ENCODE results near the gene CD300LF.

The CD300LF gene

DNA sequence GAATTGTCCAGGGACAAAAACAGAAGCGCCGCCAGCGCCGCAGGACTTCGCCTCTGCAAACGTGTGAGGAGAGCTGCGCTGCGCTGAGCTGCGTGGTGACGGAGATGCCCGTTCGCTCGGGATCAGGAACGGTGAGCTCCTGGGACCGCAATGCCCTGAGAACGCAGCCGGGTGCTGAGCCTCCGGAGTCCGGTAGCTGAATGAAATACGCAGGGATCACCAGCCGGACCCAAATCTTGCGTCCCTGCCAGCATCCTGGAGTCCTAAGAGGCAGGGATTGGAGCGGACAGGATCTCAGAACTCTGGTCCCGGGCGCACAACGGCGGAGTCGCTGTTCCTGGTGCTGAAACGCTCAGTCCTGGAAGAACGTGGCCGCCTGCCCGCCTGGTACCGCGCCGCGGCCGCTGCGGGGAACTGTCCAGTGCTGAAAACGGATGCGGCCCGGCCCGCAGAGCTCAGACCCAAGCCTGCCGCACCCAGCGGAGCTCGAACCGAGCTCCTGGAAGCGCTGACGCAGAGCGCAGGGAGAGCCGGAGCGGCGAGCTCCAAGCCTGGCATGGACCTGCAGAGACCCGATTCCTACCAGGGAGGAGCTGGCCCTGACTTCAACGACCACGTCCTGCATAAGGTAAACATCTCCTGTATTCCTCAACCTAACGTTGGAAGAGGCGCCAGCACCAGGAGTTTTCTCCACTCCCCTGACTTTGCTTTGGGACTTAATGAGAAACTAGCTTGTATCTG, 41.5 kb downstream of the CD300LF start:
- no peaks in the 10 kb centered on the region for H3K9me3 ChIP-seq (ENCODE audit: severe bottlenecking)
- H3K4me3 ChIP-seq (ENCODE audit: severe bottlenecking), result no peak overlapping the region
- H3K4me1 ChIP-seq (ENCODE audit: insufficient read depth, poor library complexity, severe bottlenecking), result no peaks in the 10 kb centered on the region
- TF ChIP-seq, protein P1, sequence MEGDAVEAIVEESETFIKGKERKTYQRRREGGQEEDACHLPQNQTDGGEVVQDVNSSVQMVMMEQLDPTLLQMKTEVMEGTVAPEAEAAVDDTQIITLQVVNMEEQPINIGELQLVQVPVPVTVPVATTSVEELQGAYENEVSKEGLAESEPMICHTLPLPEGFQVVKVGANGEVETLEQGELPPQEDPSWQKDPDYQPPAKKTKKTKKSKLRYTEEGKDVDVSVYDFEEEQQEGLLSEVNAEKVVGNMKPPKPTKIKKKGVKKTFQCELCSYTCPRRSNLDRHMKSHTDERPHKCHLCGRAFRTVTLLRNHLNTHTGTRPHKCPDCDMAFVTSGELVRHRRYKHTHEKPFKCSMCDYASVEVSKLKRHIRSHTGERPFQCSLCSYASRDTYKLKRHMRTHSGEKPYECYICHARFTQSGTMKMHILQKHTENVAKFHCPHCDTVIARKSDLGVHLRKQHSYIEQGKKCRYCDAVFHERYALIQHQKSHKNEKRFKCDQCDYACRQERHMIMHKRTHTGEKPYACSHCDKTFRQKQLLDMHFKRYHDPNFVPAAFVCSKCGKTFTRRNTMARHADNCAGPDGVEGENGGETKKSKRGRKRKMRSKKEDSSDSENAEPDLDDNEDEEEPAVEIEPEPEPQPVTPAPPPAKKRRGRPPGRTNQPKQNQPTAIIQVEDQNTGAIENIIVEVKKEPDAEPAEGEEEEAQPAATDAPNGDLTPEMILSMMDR (IDR thresholded peaks at IDR 0.05; ENCODE audit: poor library complexity, severe bottlenecking), result no peak
- no peak overlapping the region for H3K27ac ChIP-seq (ENCODE audit: poor library complexity, severe bottlenecking)
- ATAC-seq (ENCODE audit: low read depth) (peak; percentile 95), DNase-seq (ENCODE audit: low spot score) (peak; percentile 76)
- H3K36me3 ChIP-seq (ENCODE audit: low read depth), result no peaks in the 10 kb centered on the region
- peaks cover 39% of the 10 kb centered on the region for H3K27me3 ChIP-seq (ENCODE audit: insufficient read depth, poor library complexity, severe bottlenecking)

DNA sequence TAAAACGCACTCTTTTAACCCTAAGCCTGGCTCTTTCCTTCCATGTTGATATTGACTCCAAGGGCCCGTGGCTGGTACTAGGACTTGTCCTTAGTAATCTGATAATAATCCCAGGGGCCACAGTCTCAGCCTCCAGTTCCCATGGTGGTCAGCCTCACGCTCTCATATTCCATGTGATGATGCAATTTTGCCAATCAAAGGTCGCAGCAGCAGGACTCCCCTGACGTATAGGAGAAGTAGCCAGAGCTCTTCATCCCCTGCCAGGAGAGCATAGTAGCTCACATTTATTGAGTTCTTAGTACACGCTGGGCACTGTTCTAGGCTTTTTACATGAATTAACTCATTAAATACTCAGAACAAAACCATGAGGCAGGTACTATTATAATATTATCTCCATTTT, 42.4 kb downstream of the CD300LF start:
- DNase-seq (ENCODE audit: low spot score) (no peak), ATAC-seq (ENCODE audit: low read depth) (no peak)
- no peaks in the 10 kb centered on the region for H3K9me3 ChIP-seq (ENCODE audit: severe bottlenecking)
- no peak overlapping the region for H3K4me3 ChIP-seq (ENCODE audit: severe bottlenecking)
- peaks cover 47% of the 10 kb centered on the region for H3K27me3 ChIP-seq (ENCODE audit: insufficient read depth, poor library complexity, severe bottlenecking)
- H3K27ac ChIP-seq (ENCODE audit: poor library complexity, severe bottlenecking), result no peak overlapping the region
- TF ChIP-seq, protein P1 (IDR thresholded peaks at IDR 0.05; ENCODE audit: poor library complexity, severe bottlenecking), result no peak
- H3K4me1 ChIP-seq (ENCODE audit: insufficient read depth, poor library complexity, severe bottlenecking), result no peaks in the 10 kb centered on the region
- H3K36me3 ChIP-seq (ENCODE audit: low read depth), result no peaks in the 10 kb centered on the region

DNA sequence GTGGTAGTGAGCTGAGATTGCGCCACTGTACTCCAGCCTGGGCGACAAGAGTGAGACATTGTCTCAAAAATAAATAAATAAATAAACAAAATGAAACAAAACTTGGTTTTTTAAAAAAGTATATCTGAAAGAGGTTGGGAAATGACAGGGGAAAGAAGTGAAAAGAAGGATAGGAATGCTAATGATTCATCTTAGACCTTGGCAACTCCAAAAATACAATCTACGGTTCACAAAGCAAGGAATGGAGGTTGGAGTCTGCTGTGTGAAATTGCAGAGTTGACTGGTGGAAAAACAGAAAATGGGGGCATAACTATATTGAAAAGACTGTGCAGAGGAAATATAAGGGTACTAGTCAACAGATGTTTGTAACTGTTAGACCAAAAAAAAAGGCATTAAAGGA, 49.2 kb downstream of the CD300LF start:
- peaks cover 56% of the 10 kb centered on the region for H3K27me3 ChIP-seq (ENCODE audit: insufficient read depth, poor library complexity, severe bottlenecking)
- TF ChIP-seq, protein P1 (IDR thresholded peaks at IDR 0.05; ENCODE audit: poor library complexity, severe bottlenecking), result no peak
- no peak for ATAC-seq (ENCODE audit: low read depth)

DNA sequence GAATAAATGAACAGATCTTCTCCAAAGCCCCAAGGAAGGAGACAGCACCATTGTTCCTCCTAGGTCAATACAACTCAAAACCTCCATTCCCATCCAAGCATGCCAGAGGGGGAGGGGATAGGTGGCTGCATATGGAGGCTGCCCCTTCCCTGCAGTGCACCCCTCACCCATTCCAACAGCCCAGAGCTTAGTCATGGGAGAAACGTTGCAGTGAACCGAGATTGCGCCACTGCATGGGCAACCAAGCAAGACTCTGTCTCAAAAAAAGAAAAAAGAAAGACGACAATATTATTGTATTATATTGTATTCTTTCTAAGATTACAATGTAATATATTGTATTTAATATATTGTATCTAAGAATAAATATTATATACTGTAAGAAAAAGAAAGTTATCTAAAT, 52.8 kb downstream of the CD300LF start:
- H3K27ac ChIP-seq (ENCODE audit: poor library complexity, severe bottlenecking), result no peak overlapping the region
- no peak for ATAC-seq (ENCODE audit: low read depth)
- no peaks in the 10 kb centered on the region for H3K9me3 ChIP-seq (ENCODE audit: severe bottlenecking)
- H3K4me3 ChIP-seq (ENCODE audit: severe bottlenecking), result no peak overlapping the region
- peaks cover 31% of the 10 kb centered on the region for H3K27me3 ChIP-seq (ENCODE audit: insufficient read depth, poor library complexity, severe bottlenecking)
- TF ChIP-seq, protein P1 (IDR thresholded peaks at IDR 0.05; ENCODE audit: poor library complexity, severe bottlenecking), result no peak
- H3K4me1 ChIP-seq (ENCODE audit: insufficient read depth, poor library complexity, severe bottlenecking), result no peaks in the 10 kb centered on the region
- H3K36me3 ChIP-seq (ENCODE audit: low read depth), result no peaks in the 10 kb centered on the region
- no peak for DNase-seq (ENCODE audit: low spot score)

More for the DNA sequence above, 49.2 kb downstream of the CD300LF start:
- H3K36me3 ChIP-seq (ENCODE audit: low read depth), result no peaks in the 10 kb centered on the region
- H3K27ac ChIP-seq (ENCODE audit: poor library complexity, severe bottlenecking), result no peak overlapping the region
- DNase-seq (ENCODE audit: low spot score), result no peak
- H3K4me3 ChIP-seq (ENCODE audit: severe bottlenecking), result no peak overlapping the region
- H3K4me1 ChIP-seq (ENCODE audit: insufficient read depth, poor library complexity, severe bottlenecking), result no peaks in the 10 kb centered on the region
- H3K9me3 ChIP-seq (ENCODE audit: severe bottlenecking), result no peaks in the 10 kb centered on the region

DNA sequence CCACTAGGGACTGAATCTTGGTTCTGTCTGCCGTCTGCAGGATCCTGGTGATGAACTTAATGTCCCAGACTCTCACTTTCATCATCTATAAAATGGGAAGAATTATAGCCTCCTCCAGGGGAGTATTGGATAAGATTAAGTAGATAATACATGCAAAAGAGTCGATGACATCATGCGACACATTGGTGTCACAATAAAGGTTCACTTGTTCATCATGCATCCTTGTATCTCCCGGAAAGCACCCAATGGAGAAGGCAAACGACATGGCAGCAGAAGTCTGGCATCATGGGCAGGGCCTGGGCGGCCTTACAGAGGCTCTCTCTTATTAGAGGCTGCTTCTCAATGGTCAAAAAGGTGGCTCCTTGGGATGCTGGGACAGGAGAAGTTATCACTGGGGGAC, 54.1 kb downstream of the CD300LF start:
- no peak overlapping the region for H3K27ac ChIP-seq (ENCODE audit: poor library complexity, severe bottlenecking)
- H3K4me3 ChIP-seq (ENCODE audit: severe bottlenecking), result no peak overlapping the region
- H3K27me3 ChIP-seq (ENCODE audit: insufficient read depth, poor library complexity, severe bottlenecking), result peaks cover 21% of the 10 kb centered on the region

More for the DNA sequence above, 54.1 kb downstream of the CD300LF start:
- TF ChIP-seq, protein P1 (IDR thresholded peaks at IDR 0.05; ENCODE audit: poor library complexity, severe bottlenecking), result no peak
- ATAC-seq (ENCODE audit: low read depth) (no peak), DNase-seq (ENCODE audit: low spot score) (no peak)
- Histone ChIP-seq H3K9me3 (ENCODE audit: severe bottlenecking) (no peaks in the 10 kb centered on the region), H3K4me1 (ENCODE audit: insufficient read depth, poor library complexity, severe bottlenecking) (no peaks in the 10 kb centered on the region), H3K36me3 (ENCODE audit: low read depth) (no peaks in the 10 kb centered on the region)
